Measurements from ENCODE around the gene FRRS1L. TPM values are rescaled to one million over a fixed set of nuclear protein-coding genes. Genes with fewer than 3 reads are reported as not detected.
A peak's percentile ranks its signal among the peaks of the same experiment; 100 is the strongest.

The FRRS1L gene
- total RNA-seq, 6 donors from 2014 or later: 0.06 to 0.13 (median 0.10) TPM; not detected in 3

GRCh38 chr9:109143881-109144562 is 23.0 kb downstream of the FRRS1L start:
- DNase-seq (no peak), ATAC-seq (ENCODE audit: low FRiP score in 2 of 2) (no peak)
- H3K36me3 ChIP-seq: no peaks in the 10 kb centered on the region
- H3K27me3 ChIP-seq: no peaks in the 10 kb centered on the region
- H3K27ac ChIP-seq: no peak overlapping the region
- no peaks in the 10 kb centered on the region for H3K4me1 ChIP-seq
- no peak overlapping the region for H3K4me3 ChIP-seq
- H3K9me3 ChIP-seq: no peaks in the 10 kb centered on the region
- 73 to 78% methylated on average over 5 of the region's 5 CpGs for WGBS, 2 donors
- TF ChIP-seq CTCF (IDR thresholded peaks at IDR 0.05) (peak in 1 of 6 experiments; percentile 28), EP300 (IDR thresholded peaks at IDR 0.05) (no peak), POLR2A (IDR thresholded peaks at IDR 0.05) (no peak), POLR2AphosphoS5 (IDR thresholded peaks at IDR 0.05) (no peak)

- ATAC-seq (ENCODE audit: low FRiP score in 2 of 2) (no peak), DNase-seq (no peak)
- Histone ChIP-seq H3K4me3 (no peak overlapping the region), H3K27me3 (no peaks in the 10 kb centered on the region), H3K36me3 (no peaks in the 10 kb centered on the region), H3K9me3 (no peaks in the 10 kb centered on the region), H3K27ac (no peak overlapping the region), H3K4me1 (no peaks in the 10 kb centered on the region)
- TF ChIP-seq EP300 (IDR thresholded peaks at IDR 0.05) (no peak), CTCF (IDR thresholded peaks at IDR 0.05) (no peak), POLR2AphosphoS5 (IDR thresholded peaks at IDR 0.05) (no peak)
- 92 to 94% methylated on average over 5 of the region's 5 CpGs for WGBS, 2 donors
Observed at GRCh38 chr9:109141375-109141774, 25.7 kb downstream of the FRRS1L start.

- no peak overlapping the region for H3K4me3 ChIP-seq
Observed at GRCh38 chr9:109139851-109140250, 27.2 kb downstream of the FRRS1L start.

GRCh38 chr9:109138421-109138820 is 28.6 kb downstream of the FRRS1L start:
- H3K36me3 ChIP-seq: no peaks in the 10 kb centered on the region
- H3K9me3 ChIP-seq: no peaks in the 10 kb centered on the region
- ATAC-seq (ENCODE audit: low FRiP score in 2 of 2) (no peak), DNase-seq (no peak)
- no peak overlapping the region for H3K27ac ChIP-seq
- H3K4me1 ChIP-seq: no peaks in the 10 kb centered on the region
- no peak overlapping the region for H3K4me3 ChIP-seq
- TF ChIP-seq CTCF (IDR thresholded peaks at IDR 0.05) (no peak), POLR2AphosphoS5 (IDR thresholded peaks at IDR 0.05) (no peak), EP300 (IDR thresholded peaks at IDR 0.05) (no peak)
- 93 to 95% methylated on average over 2 of the region's 2 CpGs for WGBS, 2 donors
- no peaks in the 10 kb centered on the region for H3K27me3 ChIP-seq

More at GRCh38 chr9:109139851-109140250, 27.2 kb downstream of the FRRS1L start:
- H3K4me1 ChIP-seq: no peaks in the 10 kb centered on the region
- WGBS, 2 donors: 83% methylated on average over 1 of the region's 1 CpG; no CpG with 5 or more reads in 1 of the 2 donors
- no peaks in the 10 kb centered on the region for H3K36me3 ChIP-seq
- TF ChIP-seq EP300 (IDR thresholded peaks at IDR 0.05): no peak
- no peak overlapping the region for H3K27ac ChIP-seq
- no peaks in the 10 kb centered on the region for H3K9me3 ChIP-seq
- H3K27me3 ChIP-seq: no peaks in the 10 kb centered on the region
- DNase-seq (no peak), ATAC-seq (ENCODE audit: low FRiP score in 2 of 2) (no peak)

GRCh38 chr9:109134167-109134578 is 32.9 kb downstream of the FRRS1L start:
- ATAC-seq (ENCODE audit: low FRiP score in 2 of 2): no peak
- WGBS, 2 donors: 81 to 91% methylated on average over 1 of the region's 1 CpG

More at GRCh38 chr9:109134167-109134578, 32.9 kb downstream of the FRRS1L start:
- Histone ChIP-seq H3K36me3 (no peaks in the 10 kb centered on the region), H3K27ac (no peak overlapping the region), H3K9me3 (no peaks in the 10 kb centered on the region), H3K27me3 (no peaks in the 10 kb centered on the region), H3K4me1 (peaks cover 0 to 5% (median 4%) of the 10 kb centered on the region in 4 donors), H3K4me3 (no peak overlapping the region)
- TF ChIP-seq CTCF (IDR thresholded peaks at IDR 0.05): no peak
- no peak for TF ChIP-seq EP300 (IDR thresholded peaks at IDR 0.05)
- no peak for TF ChIP-seq POLR2A (IDR thresholded peaks at IDR 0.05)
- TF ChIP-seq POLR2AphosphoS5 (IDR thresholded peaks at IDR 0.05): no peak
- no peak for DNase-seq
